Measurements from ENCODE around the gene SUSD4. TPM values are rescaled to one million over a fixed set of nuclear protein-coding genes. Genes with fewer than 3 reads are reported as not detected.

The SUSD4 gene
- total and polyA plus RNA-seq, 10 of the 15 experiments (the other 5 are each of a cell fraction or from before 2014, with no cell fraction given) = 0.13 to 1.1 (median 0.26) TPM; not detected in 3

DNA sequence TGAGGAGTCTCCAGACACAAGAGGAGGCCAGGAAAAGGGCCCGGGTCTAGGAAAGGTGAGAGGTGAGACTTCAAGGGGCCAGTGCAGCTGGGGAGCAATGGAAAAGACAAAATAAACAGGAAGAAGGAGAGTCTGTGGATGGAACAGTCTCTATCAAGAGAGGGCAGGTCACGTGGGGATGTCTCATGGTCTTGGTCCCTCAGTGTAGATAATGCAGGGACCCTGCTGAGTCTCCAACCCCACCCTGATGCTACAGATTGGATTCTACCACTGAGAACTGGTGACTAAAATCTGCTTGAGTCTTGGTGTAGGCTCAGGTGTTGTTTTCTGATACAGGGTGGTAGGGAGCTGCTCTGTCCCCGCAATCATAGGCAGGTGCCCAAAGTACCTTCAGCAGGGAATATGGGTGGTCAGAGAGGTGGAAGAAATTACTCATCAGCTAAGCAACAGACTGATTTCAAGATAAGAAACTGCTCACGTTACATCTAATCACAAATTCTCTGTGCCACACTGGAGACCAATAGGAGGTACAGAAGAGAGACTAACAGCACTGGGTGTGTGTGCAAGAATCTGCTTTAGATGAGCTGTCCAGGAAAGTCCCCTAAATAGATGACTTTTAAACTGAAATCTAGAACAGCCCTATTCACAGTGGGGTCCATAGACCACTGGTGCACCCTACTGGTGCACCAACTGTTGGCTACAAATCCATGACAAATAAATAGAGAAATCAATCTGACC is 119.4 kb downstream of the SUSD4 start (continued):
- TF ChIP-seq MTA2 (IDR thresholded peaks at IDR 0.05; ENCODE audit: low read depth) (peak; percentile 63; the same call in 1 of the 2 replicates), BCL11A (IDR thresholded peaks at IDR 0.05; ENCODE audit: low read depth, low read length) (no peak), NR2C2 (IDR thresholded peaks at IDR 0.05; ENCODE audit: borderline replicate concordance, control insufficient read depth, insufficient read length, low read depth) (no peak), BACH1 (IDR thresholded peaks at IDR 0.05; ENCODE audit: borderline replicate concordance) (no peak), NFYB (IDR thresholded peaks at IDR 0.05; ENCODE audit: insufficient read depth, low read depth, low read length) (peak; percentile 33; the same call in 1 of the 2 replicates), IKZF1 (conservative IDR thresholded peaks at IDR 0.05) (peak; percentile 57; the same call in 1 of the 2 replicates), MTA3 (IDR thresholded peaks at IDR 0.05; ENCODE audit: borderline replicate concordance, low read length) (no peak), CHD2 (IDR thresholded peaks at IDR 0.05; ENCODE audit: borderline replicate concordance, low read depth, low read length) (no peak), JUNB (IDR thresholded peaks at IDR 0.05) (no peak), IKZF2 (IDR thresholded peaks at IDR 0.05) (peak in 1 of 2 experiments; percentile 64; a peak in 3 of 4 replicates), SIX5 (IDR thresholded peaks at IDR 0.05; ENCODE audit: low read depth, low read length, severe bottlenecking) (no peak), FOXM1 (IDR thresholded peaks at IDR 0.05; ENCODE audit: low read depth, low read length) (no peak), TCF7 (IDR thresholded peaks at IDR 0.05; ENCODE audit: borderline replicate concordance) (no peak)
- TF ChIP-seq, protein P1, sequence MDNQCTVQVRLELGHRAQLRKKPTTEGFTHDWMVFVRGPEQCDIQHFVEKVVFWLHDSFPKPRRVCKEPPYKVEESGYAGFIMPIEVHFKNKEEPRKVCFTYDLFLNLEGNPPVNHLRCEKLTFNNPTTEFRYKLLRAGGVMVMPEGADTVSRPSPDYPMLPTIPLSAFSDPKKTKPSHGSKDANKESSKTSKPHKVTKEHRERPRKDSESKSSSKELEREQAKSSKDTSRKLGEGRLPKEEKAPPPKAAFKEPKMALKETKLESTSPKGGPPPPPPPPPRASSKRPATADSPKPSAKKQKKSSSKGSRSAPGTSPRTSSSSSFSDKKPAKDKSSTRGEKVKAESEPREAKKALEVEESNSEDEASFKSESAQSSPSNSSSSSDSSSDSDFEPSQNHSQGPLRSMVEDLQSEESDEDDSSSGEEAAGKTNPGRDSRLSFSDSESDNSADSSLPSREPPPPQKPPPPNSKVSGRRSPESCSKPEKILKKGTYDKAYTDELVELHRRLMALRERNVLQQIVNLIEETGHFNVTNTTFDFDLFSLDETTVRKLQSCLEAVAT (IDR thresholded peaks at IDR 0.05) = 0 out of 2 replicates have a peak, but pooled peaks have one; percentile 18
- TF ChIP-seq, protein P2, sequence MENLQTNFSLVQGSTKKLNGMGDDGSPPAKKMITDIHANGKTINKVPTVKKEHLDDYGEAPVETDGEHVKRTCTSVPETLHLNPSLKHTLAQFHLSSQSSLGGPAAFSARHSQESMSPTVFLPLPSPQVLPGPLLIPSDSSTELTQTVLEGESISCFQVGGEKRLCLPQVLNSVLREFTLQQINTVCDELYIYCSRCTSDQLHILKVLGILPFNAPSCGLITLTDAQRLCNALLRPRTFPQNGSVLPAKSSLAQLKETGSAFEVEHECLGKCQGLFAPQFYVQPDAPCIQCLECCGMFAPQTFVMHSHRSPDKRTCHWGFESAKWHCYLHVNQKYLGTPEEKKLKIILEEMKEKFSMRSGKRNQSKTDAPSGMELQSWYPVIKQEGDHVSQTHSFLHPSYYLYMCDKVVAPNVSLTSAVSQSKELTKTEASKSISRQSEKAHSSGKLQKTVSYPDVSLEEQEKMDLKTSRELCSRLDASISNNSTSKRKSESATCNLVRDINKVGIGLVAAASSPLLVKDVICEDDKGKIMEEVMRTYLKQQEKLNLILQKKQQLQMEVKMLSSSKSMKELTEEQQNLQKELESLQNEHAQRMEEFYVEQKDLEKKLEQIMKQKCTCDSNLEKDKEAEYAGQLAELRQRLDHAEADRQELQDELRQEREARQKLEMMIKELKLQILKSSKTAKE (IDR thresholded peaks at IDR 0.05; ENCODE audit: low read depth, poor library complexity, severe bottlenecking) = peak; percentile 74
- TF ChIP-seq, protein P3, sequence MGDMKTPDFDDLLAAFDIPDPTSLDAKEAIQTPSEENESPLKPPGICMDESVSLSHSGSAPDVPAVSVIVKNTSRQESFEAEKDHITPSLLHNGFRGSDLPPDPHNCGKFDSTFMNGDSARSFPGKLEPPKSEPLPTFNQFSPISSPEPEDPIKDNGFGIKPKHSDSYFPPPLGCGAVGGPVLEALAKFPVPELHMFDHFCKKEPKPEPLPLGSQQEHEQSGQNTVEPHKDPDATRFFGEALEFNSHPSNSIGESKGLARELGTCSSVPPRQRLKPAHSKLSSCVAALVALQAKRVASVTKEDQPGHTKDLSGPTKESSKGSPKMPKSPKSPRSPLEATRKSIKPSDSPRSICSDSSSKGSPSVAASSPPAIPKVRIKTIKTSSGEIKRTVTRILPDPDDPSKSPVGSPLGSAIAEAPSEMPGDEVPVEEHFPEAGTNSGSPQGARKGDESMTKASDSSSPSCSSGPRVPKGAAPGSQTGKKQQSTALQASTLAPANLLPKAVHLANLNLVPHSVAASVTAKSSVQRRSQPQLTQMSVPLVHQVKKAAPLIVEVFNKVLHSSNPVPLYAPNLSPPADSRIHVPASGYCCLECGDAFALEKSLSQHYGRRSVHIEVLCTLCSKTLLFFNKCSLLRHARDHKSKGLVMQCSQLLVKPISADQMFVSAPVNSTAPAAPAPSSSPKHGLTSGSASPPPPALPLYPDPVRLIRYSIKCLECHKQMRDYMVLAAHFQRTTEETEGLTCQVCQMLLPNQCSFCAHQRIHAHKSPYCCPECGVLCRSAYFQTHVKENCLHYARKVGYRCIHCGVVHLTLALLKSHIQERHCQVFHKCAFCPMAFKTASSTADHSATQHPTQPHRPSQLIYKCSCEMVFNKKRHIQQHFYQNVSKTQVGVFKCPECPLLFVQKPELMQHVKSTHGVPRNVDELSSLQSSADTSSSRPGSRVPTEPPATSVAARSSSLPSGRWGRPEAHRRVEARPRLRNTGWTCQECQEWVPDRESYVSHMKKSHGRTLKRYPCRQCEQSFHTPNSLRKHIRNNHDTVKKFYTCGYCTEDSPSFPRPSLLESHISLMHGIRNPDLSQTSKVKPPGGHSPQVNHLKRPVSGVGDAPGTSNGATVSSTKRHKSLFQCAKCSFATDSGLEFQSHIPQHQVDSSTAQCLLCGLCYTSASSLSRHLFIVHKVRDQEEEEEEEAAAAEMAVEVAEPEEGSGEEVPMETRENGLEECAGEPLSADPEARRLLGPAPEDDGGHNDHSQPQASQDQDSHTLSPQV (IDR thresholded peaks at IDR 0.05) = no peak
- TF ChIP-seq, protein P4, sequence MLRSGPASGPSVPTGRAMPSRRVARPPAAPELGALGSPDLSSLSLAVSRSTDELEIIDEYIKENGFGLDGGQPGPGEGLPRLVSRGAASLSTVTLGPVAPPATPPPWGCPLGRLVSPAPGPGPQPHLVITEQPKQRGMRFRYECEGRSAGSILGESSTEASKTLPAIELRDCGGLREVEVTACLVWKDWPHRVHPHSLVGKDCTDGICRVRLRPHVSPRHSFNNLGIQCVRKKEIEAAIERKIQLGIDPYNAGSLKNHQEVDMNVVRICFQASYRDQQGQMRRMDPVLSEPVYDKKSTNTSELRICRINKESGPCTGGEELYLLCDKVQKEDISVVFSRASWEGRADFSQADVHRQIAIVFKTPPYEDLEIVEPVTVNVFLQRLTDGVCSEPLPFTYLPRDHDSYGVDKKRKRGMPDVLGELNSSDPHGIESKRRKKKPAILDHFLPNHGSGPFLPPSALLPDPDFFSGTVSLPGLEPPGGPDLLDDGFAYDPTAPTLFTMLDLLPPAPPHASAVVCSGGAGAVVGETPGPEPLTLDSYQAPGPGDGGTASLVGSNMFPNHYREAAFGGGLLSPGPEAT (IDR thresholded peaks at IDR 0.05; ENCODE audit: low read depth) = peak; percentile 94

Data from GM12878 (cell line).